HFF-Myc (cell line): Measurements from ENCODE around the gene ZKSCAN1.
"Not testable (repeated sequence)": the region's sequence is repeated elsewhere in the genome, so short reads cannot be mapped to it uniquely, and the experiment has no call there.

Experiments
- DNase-seq: peaks from one replicate; pipeline ENCODE4 v3.0.0-alpha.2; 2011; ENCODE audit warnings: low read depth; ENCODE audit errors: extremely low read depth
- H3K4me3 ChIP-seq: replicated peaks from 2 replicates; pipeline ENCODE4 v1.5.1; 2011; ENCODE audit warnings: low read depth, mild to moderate bottlenecking, control low read depth, low read length
- TF ChIP-seq, protein P1 (sequence below): IDR thresholded peaks from 2 replicates; pipeline ENCODE4 v1.5.1; 2012; ENCODE audit warnings: mild to moderate bottlenecking, low read depth, low read length, control low read depth; ENCODE audit errors: missing control alignments

The ZKSCAN1 gene

DNA sequence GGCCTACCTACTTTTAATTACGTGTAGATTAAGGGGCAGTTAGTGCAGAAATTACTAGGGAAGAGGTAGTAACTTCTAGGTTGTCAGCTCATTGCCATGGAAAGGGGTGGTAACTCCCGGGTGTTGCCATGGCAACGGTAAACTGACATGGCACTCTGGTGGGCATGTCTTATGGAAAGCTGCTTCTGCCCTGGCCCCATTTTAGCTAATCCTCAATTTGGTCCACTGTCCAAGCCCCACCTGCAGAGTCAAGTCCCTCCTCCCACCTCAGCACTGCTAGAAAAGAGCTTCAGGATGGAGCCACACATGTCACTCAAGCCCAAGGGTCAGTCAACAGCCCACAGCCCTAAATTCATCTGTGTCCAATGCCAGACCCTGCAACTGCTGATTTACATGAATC, 7.5 kb upstream of the ZKSCAN1 start:
- H3K4me3 ChIP-seq, result no peak overlapping the region
- TF ChIP-seq, protein P1, sequence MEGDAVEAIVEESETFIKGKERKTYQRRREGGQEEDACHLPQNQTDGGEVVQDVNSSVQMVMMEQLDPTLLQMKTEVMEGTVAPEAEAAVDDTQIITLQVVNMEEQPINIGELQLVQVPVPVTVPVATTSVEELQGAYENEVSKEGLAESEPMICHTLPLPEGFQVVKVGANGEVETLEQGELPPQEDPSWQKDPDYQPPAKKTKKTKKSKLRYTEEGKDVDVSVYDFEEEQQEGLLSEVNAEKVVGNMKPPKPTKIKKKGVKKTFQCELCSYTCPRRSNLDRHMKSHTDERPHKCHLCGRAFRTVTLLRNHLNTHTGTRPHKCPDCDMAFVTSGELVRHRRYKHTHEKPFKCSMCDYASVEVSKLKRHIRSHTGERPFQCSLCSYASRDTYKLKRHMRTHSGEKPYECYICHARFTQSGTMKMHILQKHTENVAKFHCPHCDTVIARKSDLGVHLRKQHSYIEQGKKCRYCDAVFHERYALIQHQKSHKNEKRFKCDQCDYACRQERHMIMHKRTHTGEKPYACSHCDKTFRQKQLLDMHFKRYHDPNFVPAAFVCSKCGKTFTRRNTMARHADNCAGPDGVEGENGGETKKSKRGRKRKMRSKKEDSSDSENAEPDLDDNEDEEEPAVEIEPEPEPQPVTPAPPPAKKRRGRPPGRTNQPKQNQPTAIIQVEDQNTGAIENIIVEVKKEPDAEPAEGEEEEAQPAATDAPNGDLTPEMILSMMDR, result no peak
- no peak for DNase-seq

DNA sequence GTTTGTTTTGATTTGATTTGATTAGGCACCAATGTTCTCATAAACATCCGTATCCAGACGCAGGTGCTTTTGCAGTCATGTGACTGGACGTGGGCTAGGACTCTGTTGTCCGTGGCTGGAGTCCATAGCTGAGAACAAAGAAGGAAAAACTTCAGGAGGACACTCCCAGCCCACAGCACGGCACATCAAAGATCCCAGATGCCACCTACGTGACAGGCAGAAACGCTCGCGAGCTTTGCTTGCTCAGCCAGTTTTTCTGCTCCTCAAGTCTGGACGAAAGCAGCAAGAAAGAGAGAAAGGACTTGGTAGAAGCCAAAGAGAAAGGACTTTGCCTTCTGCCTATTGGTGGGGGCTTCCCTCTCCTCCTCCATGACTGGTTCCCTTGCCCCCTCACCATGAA, 6.9 kb upstream of the ZKSCAN1 start:
- TF ChIP-seq, protein P1, result no peak
- DNase-seq, result no peak
- H3K4me3 ChIP-seq, result no peak overlapping the region

DNA sequence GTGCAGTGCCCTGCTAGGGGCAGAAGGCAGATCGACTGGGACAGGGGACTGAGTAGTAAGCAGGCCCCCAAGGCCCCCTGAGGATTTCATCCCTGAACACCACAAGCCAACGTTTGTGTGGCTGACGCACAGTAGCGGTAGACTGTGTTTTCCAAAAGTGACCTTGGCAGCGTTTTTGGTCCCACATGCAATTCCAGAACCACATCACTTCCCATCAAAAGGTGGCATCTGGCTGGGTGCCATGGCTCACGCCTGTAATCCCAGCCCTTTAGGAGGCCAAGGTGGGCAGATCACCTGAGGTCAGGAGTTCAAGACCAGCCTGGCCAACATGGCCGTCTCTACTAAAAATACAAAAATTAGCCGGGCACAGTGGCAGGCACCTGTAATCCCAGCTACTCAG, 5.4 kb upstream of the ZKSCAN1 start:
- not testable (repeated sequence) for H3K4me3 ChIP-seq, DNase-seq

DNA sequence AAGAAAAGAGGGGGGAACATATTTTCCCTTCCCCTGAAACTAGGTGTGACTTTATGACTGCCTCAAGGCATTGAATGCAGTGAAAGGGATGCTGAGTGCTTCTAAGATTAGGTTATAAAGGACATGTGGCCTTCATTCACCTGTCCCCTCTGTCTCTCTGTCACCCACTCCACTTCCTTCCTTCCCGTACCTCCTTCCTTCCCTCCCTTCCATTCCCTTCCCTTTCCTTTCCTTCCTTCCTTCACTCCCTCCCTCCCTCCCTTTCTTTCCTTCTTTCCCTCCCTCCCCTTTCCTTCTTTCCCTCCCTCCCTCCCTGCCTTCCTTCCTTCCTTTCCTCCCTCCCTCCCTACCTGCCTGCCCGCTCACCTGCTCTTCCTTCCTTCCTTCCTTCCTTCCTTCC, 4.5 kb upstream of the ZKSCAN1 start:
- no peak for DNase-seq
- TF ChIP-seq, protein P1, result no peak
- H3K4me3 ChIP-seq, result no peak overlapping the region

DNA sequence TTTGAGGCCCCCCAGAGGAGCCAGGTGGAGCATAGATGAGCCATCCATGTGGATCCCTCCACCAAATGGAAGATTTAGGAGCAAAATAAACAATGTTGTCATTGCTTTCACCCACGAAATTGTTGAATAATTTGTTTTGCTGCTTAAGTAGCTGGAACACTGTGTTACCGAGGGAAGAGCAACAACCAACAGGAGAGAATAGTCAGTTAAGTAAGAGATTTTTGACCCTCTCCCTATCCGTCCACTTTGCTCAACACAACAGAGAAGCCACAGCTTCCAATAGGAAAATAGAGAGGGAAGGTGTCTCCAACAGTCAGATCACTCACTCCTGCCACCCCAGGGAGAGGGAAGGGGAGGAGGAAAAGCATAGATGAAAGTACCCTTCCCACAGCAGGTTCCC, 3.9 kb upstream of the ZKSCAN1 start:
- no peak for DNase-seq
- TF ChIP-seq, protein P1, result no peak
- no peak overlapping the region for H3K4me3 ChIP-seq

DNA sequence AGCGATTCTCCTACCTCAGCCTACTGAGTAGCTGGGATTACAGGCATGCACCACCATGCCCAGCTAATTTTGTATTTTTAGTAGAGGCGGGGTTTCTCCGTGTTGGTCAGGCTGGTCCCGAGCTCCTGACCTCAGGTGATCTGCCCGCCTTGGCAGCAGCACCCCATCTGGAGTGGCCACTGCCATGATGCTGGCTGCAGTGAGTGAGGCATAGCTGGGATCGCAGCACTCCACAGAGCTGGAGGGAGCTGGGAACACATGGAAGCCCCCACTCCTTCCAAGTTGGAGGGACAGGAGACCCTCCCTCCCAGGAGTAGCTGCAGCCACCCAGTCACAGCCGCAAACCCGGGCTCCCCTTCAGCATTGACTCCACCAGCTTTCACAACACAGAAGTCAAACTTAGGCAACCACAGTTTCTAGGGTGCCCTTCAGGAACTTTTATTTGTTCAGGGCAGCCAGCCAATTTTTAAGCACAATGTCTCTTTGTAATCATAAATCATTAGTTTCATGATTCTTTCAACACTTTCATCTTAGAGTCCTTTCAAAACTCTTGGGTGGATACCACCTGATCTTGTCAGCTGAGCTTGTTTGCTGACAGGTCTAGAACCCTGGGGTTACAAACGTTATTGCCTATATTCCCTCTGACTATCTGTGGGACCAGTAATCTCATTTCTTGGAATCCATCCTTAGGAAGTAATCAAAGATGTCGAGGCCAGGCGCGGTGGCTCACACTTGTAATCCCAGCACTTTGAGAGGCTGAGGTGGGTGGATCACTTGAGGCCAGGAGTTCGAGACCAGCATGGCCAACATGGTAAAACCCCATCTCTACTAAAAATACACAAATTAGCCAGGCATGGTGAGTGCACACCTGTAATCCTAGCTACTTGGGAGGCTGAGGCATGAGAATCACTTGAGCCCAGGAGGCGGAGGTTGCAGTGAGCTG, 2.7 kb upstream of the ZKSCAN1 start:
- H3K4me3 ChIP-seq, DNase-seq: not testable (repeated sequence)

DNA sequence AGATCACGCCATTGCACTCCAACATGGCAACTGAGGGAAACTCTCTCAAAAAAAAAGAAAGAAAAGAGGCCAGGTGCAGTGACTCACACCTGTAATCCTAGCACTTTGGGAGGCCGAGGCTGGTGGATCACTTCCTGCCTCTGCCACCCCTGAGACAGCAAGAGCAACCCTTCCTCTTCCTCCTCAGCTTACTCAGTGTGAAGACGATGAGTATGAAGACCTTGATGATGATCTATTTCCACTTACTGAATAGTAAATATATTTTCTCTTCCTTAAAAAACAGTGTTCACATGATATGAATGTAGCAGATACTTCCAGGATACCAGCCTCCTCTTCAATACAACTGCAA, 2.1 kb upstream of the ZKSCAN1 start:
- H3K4me3 ChIP-seq, result no peak overlapping the region
- DNase-seq, result no peak
- TF ChIP-seq, protein P1, result no peak
